K562 (cell line): ENCODE results near the gene ADGRE3. TPM values are rescaled to one million over a fixed set of nuclear protein-coding genes. Genes with fewer than 3 reads are reported as not detected.
A peak's percentile ranks its signal among the peaks of the same experiment; 100 is the strongest.

Source experiments
- CHD2 ChIP-seq: IDR thresholded peaks from 2 replicates; pipeline ENCODE4 v1.6.1; 2011; ENCODE audit warnings: low read depth, low read length
- ETV1 ChIP-seq: fragments of 450-650 bp; conservative IDR thresholded peaks from 2 replicates; pipeline ENCODE4 v1.6.1; 2016; ENCODE audit warnings: missing genetic modification characterization, control low read depth, low read depth, missing compliant biosample characterization
- GABPA ChIP-seq: fragments of 200-800 bp; sonication (Bioruptor generic); conservative IDR thresholded peaks from 2 replicates; pipeline ENCODE4 v1.6.1; 2016; ENCODE audit warnings: low read depth, missing genetic modification characterization, missing compliant biosample characterization
- GATAD2B ChIP-seq: fragments of 450-650 bp; IDR thresholded peaks from 2 replicates; pipeline ENCODE4 v1.6.1; 2017; ENCODE audit warnings: mild to moderate bottlenecking, borderline replicate concordance
- POLR2AphosphoS5 ChIP-seq: IDR thresholded peaks from 2 replicates; pipeline ENCODE4 v1.6.1; 2011; ENCODE audit warnings: mild to moderate bottlenecking, low read depth, low read length, moderate library complexity; ENCODE audit not compliant: control insufficient read depth, insufficient read depth
- TCF7L2 ChIP-seq: fragments of 150-350 bp; IDR thresholded peaks from 2 replicates; pipeline ENCODE4 v1.6.1; 2016; ENCODE audit warnings: low read depth, mild to moderate bottlenecking, low read length, moderate library complexity
- ZNF253 ChIP-seq: fragments of 250-450 bp; sonication (Bioruptor Pico); conservative IDR thresholded peaks from 2 replicates; pipeline ENCODE4 v1.6.1; 2021; ENCODE audit warnings: mild to moderate bottlenecking
- polyA plus RNA-seq, 8 experiments: library from polyadenylated mRNA; depleted of rRNA in 4 of 8; stranded (reverse) in 5 of 8; unstranded in 3 of 8; fragments of >200 nt; fragmentation: Nextera tagmentation in 2 of 8; fragmentation: Illumina TruSeq in 1 of 8; extraction: Ambion mirVana in 2 of 8; extraction: Trizol in 1 of 8; gene quantifications; 2 replicates each; pipeline versions ENCODE4 v1.2.1 to v1.2.3, GENCODE V29; 2011 to 2014; ENCODE audit warnings: inconsistent platforms in 1 of 8, missing spikeins in 1 of 8
- total RNA-seq, 7 experiments: library from RNA; depleted of rRNA in 6 of 7; stranded (reverse); fragments of >200 nt in 6 of 7; fragmentation: Illumina TruSeq in 2 of 7; extraction: Trizol in 2 of 7; gene quantifications; 2 replicates each; pipeline versions ENCODE4 v1.2.1 to v1.2.3, GENCODE V29; 2011 to 2021; ENCODE audit warnings: low replicate concordance in 1 of 7
- TF ChIP-seq, protein P1 (sequence below): fragments of 250-450 bp; sonication (Bioruptor Pico); IDR thresholded peaks from 2 replicates; pipeline ENCODE4 v1.4.0; 2020; ENCODE audit warnings: mild to moderate bottlenecking
- TF ChIP-seq, protein P2 (sequence below), 2 experiments: fragments of 450-650 bp in 1 of 2; sonication (generic) in 1 of 2; formaldehyde crosslinking in 1 of 2; IDR thresholded peaks; 2 replicates each; pipeline versions ENCODE4 v1.7.1 to v1.9.0; 2016 to 2022; ENCODE audit warnings: inconsistent platforms in 1 of 2, mild to moderate bottlenecking in 1 of 2, missing genetic modification reagents in 1 of 2
- TF ChIP-seq, protein P3 (sequence below): fragments of 450-650 bp; formaldehyde crosslinking; IDR thresholded peaks from 2 replicates; pipeline ENCODE4 v1.4.0; 2020; ENCODE audit warnings: mild to moderate bottlenecking, moderate library complexity
- TF ChIP-seq, protein P4 (sequence below): fragments of 450-650 bp; conservative IDR thresholded peaks from 2 replicates; pipeline ENCODE4 v1.6.1; 2016; ENCODE audit warnings: missing genetic modification characterization, low read depth, mild to moderate bottlenecking, control low read depth, missing compliant biosample characterization

The ADGRE3 gene
- total and polyA plus RNA-seq, 9 of the 15 experiments (the other 6 are each of a cell fraction or from before 2014, with no cell fraction given): not detected

DNA sequence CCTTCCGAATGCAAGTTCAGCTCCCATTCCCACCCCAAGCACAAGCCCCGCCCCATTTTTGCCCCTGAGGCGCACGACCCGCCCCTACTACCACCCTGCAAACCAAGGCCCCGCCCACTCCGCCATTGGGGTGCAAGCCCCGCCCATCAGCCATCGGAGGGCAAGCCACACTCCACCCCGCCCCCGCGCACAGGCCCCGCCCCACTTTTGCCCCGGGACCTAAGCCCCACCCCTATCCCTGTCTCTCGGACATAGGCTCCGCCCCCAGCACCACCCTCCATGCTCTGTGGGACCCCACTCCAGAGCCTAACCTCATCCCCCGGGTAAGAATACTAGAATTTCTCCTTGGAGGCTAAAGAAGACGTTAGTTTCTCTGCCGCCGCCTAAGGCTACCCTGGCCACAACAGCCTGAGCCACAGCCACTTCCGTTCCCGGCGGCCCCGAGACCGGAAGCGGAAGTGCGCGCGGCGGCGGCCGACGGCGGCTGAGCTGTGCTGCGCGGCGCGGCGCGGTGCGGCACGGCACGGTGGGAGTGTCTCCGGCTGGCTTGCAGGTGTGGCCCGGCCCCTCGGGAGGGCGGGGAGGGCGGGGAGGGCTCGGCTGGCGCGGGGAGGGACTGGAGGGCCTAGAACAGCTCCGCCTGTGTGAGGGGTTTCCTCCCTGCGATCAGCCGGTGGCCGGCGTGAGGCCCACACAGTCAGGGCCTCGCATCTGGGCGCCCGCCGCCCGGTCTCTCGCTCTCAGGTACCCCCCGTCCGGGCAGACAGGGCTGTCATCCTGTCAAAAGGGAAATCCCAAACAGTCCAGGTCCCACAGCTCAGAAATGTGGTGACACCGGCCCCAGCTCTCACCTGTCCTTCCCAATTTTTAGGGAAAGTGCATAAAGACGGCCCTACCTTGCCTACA lies 15.2 kb upstream of the ADGRE3 start, which contains the start of gene ZNF333 (continued):
- TF ChIP-seq, protein P1, sequence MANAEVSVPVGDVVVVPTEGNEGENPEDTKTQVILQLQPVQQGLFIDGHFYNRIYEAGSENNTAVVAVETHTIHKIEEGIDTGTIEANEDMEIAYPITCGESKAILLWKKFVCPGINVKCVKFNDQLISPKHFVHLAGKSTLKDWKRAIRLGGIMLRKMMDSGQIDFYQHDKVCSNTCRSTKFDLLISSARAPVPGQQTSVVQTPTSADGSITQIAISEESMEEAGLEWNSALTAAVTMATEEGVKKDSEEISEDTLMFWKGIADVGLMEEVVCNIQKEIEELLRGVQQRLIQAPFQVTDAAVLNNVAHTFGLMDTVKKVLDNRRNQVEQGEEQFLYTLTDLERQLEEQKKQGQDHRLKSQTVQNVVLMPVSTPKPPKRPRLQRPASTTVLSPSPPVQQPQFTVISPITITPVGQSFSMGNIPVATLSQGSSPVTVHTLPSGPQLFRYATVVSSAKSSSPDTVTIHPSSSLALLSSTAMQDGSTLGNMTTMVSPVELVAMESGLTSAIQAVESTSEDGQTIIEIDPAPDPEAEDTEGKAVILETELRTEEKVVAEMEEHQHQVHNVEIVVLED: peak; percentile 90
- TF ChIP-seq CHD2 (peak; percentile 50; the same call in 1 of the 2 replicates), TCF7L2 (0 out of 2 replicates have a peak, but pooled peaks have one; percentile 21), GATAD2B (0 out of 2 replicates have a peak, but pooled peaks have one; percentile 16), ETV1 (tag) (peak; percentile 58; the same call in 1 of the 2 replicates), POLR2AphosphoS5 (peak; percentile 90), GABPA (tag) (peak; percentile 99), ZNF253 (CRISPR knock-in tag) (no peak)
- TF ChIP-seq, protein P2, sequence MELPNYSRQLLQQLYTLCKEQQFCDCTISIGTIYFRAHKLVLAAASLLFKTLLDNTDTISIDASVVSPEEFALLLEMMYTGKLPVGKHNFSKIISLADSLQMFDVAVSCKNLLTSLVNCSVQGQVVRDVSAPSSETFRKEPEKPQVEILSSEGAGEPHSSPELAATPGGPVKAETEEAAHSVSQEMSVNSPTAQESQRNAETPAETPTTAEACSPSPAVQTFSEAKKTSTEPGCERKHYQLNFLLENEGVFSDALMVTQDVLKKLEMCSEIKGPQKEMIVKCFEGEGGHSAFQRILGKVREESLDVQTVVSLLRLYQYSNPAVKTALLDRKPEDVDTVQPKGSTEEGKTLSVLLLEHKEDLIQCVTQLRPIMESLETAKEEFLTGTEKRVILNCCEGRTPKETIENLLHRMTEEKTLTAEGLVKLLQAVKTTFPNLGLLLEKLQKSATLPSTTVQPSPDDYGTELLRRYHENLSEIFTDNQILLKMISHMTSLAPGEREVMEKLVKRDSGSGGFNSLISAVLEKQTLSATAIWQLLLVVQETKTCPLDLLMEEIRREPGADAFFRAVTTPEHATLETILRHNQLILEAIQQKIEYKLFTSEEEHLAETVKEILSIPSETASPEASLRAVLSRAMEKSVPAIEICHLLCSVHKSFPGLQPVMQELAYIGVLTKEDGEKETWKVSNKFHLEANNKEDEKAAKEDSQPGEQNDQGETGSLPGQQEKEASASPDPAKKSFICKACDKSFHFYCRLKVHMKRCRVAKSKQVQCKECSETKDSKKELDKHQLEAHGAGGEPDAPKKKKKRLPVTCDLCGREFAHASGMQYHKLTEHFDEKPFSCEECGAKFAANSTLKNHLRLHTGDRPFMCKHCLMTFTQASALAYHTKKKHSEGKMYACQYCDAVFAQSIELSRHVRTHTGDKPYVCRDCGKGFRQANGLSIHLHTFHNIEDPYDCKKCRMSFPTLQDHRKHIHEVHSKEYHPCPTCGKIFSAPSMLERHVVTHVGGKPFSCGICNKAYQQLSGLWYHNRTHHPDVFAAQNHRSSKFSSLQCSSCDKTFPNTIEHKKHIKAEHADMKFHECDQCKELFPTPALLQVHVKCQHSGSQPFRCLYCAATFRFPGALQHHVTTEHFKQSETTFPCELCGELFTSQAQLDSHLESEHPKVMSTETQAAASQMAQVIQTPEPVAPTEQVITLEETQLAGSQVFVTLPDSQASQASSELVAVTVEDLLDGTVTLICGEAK (IDR thresholded peaks at IDR 0.05): peak; percentile 97
- TF ChIP-seq, protein P2 (CRISPR knock-in tag; IDR thresholded peaks at IDR 0.05): no peak
- TF ChIP-seq, protein P3, sequence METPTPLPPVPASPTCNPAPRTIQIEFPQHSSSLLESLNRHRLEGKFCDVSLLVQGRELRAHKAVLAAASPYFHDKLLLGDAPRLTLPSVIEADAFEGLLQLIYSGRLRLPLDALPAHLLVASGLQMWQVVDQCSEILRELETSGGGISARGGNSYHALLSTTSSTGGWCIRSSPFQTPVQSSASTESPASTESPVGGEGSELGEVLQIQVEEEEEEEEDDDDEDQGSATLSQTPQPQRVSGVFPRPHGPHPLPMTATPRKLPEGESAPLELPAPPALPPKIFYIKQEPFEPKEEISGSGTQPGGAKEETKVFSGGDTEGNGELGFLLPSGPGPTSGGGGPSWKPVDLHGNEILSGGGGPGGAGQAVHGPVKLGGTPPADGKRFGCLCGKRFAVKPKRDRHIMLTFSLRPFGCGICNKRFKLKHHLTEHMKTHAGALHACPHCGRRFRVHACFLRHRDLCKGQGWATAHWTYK (CRISPR knock-in tag): no peak
- TF ChIP-seq, protein P4, sequence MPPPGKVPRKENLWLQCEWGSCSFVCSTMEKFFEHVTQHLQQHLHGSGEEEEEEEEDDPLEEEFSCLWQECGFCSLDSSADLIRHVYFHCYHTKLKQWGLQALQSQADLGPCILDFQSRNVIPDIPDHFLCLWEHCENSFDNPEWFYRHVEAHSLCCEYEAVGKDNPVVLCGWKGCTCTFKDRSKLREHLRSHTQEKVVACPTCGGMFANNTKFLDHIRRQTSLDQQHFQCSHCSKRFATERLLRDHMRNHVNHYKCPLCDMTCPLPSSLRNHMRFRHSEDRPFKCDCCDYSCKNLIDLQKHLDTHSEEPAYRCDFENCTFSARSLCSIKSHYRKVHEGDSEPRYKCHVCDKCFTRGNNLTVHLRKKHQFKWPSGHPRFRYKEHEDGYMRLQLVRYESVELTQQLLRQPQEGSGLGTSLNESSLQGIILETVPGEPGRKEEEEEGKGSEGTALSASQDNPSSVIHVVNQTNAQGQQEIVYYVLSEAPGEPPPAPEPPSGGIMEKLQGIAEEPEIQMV: no peak
